DOHH2 (cell line): ENCODE results near the gene CTNNBIP1.

ENCODE experiments used
- EZH2phosphoT487 ChIP-seq: fragments of 200-600 bp; sonication (generic); IDR thresholded peaks from 2 replicates; pipeline ENCODE4 v1.6.1; 2017; ENCODE audit warnings: borderline replicate concordance, mild to moderate bottlenecking, antibody characterized with exemption, low read length, moderate library complexity, mixed read lengths
- TF ChIP-seq, protein P1 (sequence below): fragments of 200-600 bp; sonication (generic); IDR thresholded peaks from one replicate; pipeline ENCODE4 v1.5.1; 2014; ENCODE audit warnings: antibody characterized with exemption, mild to moderate bottlenecking, low read depth, low read length; ENCODE audit not compliant: poor library complexity, severe bottlenecking

DNA sequence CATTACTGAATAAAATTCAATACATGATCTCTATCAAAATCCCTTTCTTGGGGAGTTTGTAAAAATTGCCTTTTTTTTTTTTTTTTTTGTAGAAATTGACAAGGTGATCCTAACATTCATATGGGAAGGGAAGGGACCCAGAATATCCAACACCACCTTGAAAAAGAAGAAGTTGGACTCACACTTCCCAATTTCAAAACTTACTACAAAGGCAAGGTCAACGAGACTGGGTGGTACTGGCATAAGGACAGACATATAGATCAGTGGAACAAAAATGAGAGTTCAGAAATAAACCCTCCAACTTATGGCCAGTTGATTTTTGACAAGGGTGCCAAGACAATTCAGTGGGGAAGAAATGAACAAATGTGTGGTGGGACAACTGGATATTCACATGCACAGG lies 54.9 kb downstream of the CTNNBIP1 start:
- TF ChIP-seq, protein P1, sequence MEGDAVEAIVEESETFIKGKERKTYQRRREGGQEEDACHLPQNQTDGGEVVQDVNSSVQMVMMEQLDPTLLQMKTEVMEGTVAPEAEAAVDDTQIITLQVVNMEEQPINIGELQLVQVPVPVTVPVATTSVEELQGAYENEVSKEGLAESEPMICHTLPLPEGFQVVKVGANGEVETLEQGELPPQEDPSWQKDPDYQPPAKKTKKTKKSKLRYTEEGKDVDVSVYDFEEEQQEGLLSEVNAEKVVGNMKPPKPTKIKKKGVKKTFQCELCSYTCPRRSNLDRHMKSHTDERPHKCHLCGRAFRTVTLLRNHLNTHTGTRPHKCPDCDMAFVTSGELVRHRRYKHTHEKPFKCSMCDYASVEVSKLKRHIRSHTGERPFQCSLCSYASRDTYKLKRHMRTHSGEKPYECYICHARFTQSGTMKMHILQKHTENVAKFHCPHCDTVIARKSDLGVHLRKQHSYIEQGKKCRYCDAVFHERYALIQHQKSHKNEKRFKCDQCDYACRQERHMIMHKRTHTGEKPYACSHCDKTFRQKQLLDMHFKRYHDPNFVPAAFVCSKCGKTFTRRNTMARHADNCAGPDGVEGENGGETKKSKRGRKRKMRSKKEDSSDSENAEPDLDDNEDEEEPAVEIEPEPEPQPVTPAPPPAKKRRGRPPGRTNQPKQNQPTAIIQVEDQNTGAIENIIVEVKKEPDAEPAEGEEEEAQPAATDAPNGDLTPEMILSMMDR: no peak
- no peak for TF ChIP-seq EZH2phosphoT487
